ENCODE measurements around the gene GMIP. TPM values are rescaled to one million over a fixed set of nuclear protein-coding genes. Genes with fewer than 3 reads are reported as not detected.

GMIP gene
- total RNA-seq, 1 experiment from 2014 or later: 17.3 TPM

DNA sequence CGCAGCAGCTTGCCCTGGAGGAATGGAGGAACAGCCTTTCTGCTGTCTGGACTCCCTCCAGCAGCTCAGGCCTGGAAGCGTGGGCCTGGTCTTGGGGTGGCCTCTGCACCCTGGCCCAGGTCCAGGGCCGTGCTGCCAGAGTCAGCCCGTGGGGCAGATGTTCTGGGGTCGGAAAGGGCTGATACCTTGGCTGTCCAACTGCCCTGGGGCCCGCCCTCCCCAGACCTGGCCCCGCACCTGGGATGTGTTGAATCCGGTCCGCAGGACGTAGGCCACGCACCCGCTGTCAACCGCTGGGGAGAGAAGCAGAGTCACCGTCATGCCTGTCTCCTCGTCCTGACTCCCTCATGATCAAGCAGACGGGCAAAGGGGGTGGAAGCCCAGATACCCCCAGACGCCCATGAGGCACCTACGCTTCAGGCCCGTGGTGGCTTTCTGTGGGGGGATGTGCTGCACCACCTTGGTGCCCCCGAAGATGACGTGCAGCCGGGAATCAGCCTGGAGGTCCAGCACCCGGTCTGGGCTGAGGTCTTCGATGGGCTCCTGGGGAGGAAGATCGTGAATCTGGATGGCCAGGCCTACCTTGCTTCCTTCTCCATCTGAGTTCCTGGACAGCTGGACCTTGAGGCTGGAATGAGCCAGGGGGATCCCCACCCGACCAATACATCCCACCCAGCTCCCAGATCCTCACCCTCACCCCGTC lies 12.3 kb upstream of the GMIP start:
- Mint-ChIP-seq H3K27me3 (ENCODE audit: unreplicated experiment) (no peaks in the 10 kb centered on the region), H3K4me3 (ENCODE audit: low read depth, unreplicated experiment) (no peak overlapping the region), H3K36me3 (ENCODE audit: insufficient read depth, unreplicated experiment) (peaks cover 27% of the 10 kb centered on the region), H3K27ac (ENCODE audit: unreplicated experiment) (no peak overlapping the region), H3K9me3 (ENCODE audit: low read depth, unreplicated experiment) (no peaks in the 10 kb centered on the region), H3K4me1 (ENCODE audit: low read depth, unreplicated experiment) (no peaks in the 10 kb centered on the region)
- no peak for TF ChIP-seq CTCF (IDR thresholded peaks at IDR 0.05; ENCODE audit: unreplicated experiment)
- BruUV-seq (replicated peaks): no TSS peak
- intact Hi-C loops (cut with micrococcal nuclease; ENCODE audit: unreplicated experiment): no loop called here
- no peak for DNase-seq
- CTCF ChIA-PET: no interaction called here

DNA sequence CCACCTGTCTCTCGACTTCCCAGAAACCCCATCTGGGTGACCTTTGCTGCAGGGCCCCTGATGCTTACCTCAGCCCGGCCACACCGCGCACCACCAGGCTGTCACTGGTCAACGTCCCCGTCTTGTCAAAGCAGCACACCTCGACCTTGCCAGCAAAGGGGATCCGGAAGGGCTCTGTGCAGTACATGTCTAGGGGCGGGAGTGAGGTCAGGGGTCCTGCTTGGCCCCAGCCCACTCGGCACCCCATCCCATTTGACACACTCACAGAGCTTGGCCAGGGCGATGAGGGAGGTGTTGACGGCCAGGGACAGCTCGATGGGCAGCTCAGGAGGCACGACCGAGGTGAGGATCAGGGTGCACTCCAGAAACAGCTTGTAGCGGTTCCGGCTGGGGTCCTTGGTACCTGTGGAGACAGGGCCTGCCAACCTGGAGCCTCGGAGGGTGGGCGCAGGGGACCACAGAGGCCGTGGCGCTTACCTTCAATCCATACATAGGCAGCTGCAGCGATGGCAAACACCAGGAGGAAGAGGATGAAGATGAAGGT lies 11.7 kb upstream of the GMIP start:
- H3K4me1 Mint-ChIP-seq (ENCODE audit: low read depth, unreplicated experiment): no peaks in the 10 kb centered on the region
- intact Hi-C loops (cut with micrococcal nuclease; ENCODE audit: unreplicated experiment): no loop called here
- H3K9me3 Mint-ChIP-seq (ENCODE audit: low read depth, unreplicated experiment): no peaks in the 10 kb centered on the region
- H3K27ac Mint-ChIP-seq (ENCODE audit: unreplicated experiment): no peak overlapping the region
- no TSS peak for BruUV-seq (replicated peaks)
- H3K27me3 Mint-ChIP-seq (ENCODE audit: unreplicated experiment): no peaks in the 10 kb centered on the region
- CTCF ChIA-PET: no interaction called here
- H3K4me3 Mint-ChIP-seq (ENCODE audit: low read depth, unreplicated experiment): no peak overlapping the region
- DNase-seq: no peak
- no peak for TF ChIP-seq CTCF (IDR thresholded peaks at IDR 0.05; ENCODE audit: unreplicated experiment)
- H3K36me3 Mint-ChIP-seq (ENCODE audit: insufficient read depth, unreplicated experiment): peaks cover 27% of the 10 kb centered on the region

- no peak overlapping the region for H3K4me3 Mint-ChIP-seq (ENCODE audit: low read depth, unreplicated experiment)
- intact Hi-C loops (cut with micrococcal nuclease; ENCODE audit: unreplicated experiment): no loop called here
- CTCF ChIA-PET: no interaction called here
- BruUV-seq (replicated peaks): no TSS peak
- DNase-seq: no peak
- H3K9me3 Mint-ChIP-seq (ENCODE audit: low read depth, unreplicated experiment): no peaks in the 10 kb centered on the region
- no peak overlapping the region for H3K27ac Mint-ChIP-seq (ENCODE audit: unreplicated experiment)
- TF ChIP-seq CTCF (IDR thresholded peaks at IDR 0.05; ENCODE audit: unreplicated experiment): no peak
- H3K4me1 Mint-ChIP-seq (ENCODE audit: low read depth, unreplicated experiment): no peaks in the 10 kb centered on the region
- no peaks in the 10 kb centered on the region for H3K27me3 Mint-ChIP-seq (ENCODE audit: unreplicated experiment)
- peaks cover 28% of the 10 kb centered on the region for H3K36me3 Mint-ChIP-seq (ENCODE audit: insufficient read depth, unreplicated experiment)
Observed at GRCh38 chr19:19654441-19654840, 11.0 kb upstream of the GMIP start.

DNA sequence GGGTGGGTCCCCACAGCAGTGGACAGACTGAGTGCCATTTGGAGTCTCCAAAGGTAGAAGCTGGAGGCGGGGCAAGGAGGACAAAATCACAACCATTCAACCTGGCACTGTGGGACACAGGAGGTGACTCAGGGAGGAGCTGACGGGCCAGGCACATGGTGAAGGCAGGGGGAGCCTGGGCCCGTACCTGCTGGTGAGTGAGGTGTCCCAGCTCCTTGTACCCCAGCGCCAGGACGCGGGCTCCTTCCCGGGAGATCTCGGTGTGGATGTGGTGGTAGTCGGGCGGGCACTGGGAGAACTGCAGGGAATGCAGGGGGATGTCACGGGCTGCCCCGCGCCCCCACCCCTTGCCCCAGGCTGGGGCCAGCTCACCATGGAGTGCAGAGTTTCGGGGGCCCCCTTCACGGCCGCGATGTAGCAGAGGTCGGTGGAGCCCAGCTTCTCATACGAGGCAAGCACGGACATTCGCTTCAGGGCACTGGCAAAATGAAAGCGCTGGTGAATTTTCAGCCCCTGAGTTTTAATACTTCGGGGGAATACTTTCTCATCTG lies 10.2 kb upstream of the GMIP start:
- H3K36me3 Mint-ChIP-seq (ENCODE audit: insufficient read depth, unreplicated experiment): peaks cover 33% of the 10 kb centered on the region
- H3K27me3 Mint-ChIP-seq (ENCODE audit: unreplicated experiment): no peaks in the 10 kb centered on the region
- no peaks in the 10 kb centered on the region for H3K9me3 Mint-ChIP-seq (ENCODE audit: low read depth, unreplicated experiment)
- no TSS peak for BruUV-seq (replicated peaks)
- TF ChIP-seq CTCF (IDR thresholded peaks at IDR 0.05; ENCODE audit: unreplicated experiment): no peak
- DNase-seq: no peak
- H3K4me1 Mint-ChIP-seq (ENCODE audit: low read depth, unreplicated experiment): no peaks in the 10 kb centered on the region
- CTCF ChIA-PET: no interaction called here
- intact Hi-C loops (cut with micrococcal nuclease; ENCODE audit: unreplicated experiment): no loop called here
- H3K27ac Mint-ChIP-seq (ENCODE audit: unreplicated experiment): no peak overlapping the region
- no peak overlapping the region for H3K4me3 Mint-ChIP-seq (ENCODE audit: low read depth, unreplicated experiment)
